IPS-18c (cell line): Measurements from ENCODE around the gene AMDHD2.
"Not testable (repeated sequence)": the region's sequence is repeated elsewhere in the genome, so short reads cannot be mapped to it uniquely, and the experiment has no call there.

ENCODE experiments used
- H3K4me3 ChIP-seq: 2 replicates; pipeline ENCODE4 v1.7.0; 2013; ENCODE audit warnings: low read depth, mild to moderate bottlenecking, low read length, moderate library complexity; ENCODE audit not compliant: insufficient read depth
- H3K9me3 ChIP-seq: one replicate; pipeline ENCODE4 v1.6.1; 2013; ENCODE audit warnings: mild to moderate bottlenecking, low read length, moderate library complexity; ENCODE audit not compliant: control insufficient read depth, insufficient read depth

The AMDHD2 gene

GRCh38 chr16:2537451-2538379 lies 17.5 kb downstream of the AMDHD2 start, which contains the start of gene PDPK1:
Gene PDPK1 (plus strand): TSS chr16:2538021. CDS start chr16:2538113, 92 bp downstream.
- H3K4me3 ChIP-seq, result peak within 1 kb of the TSS; percentile 59
- no peaks in the 10 kb centered on the region for H3K9me3 ChIP-seq

- not testable (repeated sequence) for H3K4me3 ChIP-seq, H3K9me3 ChIP-seq
These were observed 19.1 kb downstream of the AMDHD2 start for GRCh38 chr16:2539192-2539844.

GRCh38 chr16:2539845-2540458 lies 19.8 kb downstream of the AMDHD2 start:
- H3K4me3 ChIP-seq, H3K9me3 ChIP-seq: not testable (repeated sequence)

GRCh38 chr16:2540912-2541311 lies 20.7 kb downstream of the AMDHD2 start:
- H3K4me3 ChIP-seq, H3K9me3 ChIP-seq: not testable (repeated sequence)

GRCh38 chr16:2541409-2541808 lies 21.2 kb downstream of the AMDHD2 start:
- H3K9me3 ChIP-seq, H3K4me3 ChIP-seq: not testable (repeated sequence)

GRCh38 chr16:2543771-2544170 lies 23.6 kb downstream of the AMDHD2 start:
- H3K9me3 ChIP-seq, H3K4me3 ChIP-seq: not testable (repeated sequence)

- H3K9me3 ChIP-seq, H3K4me3 ChIP-seq: not testable (repeated sequence)
These were observed 30.2 kb downstream of the AMDHD2 start for GRCh38 chr16:2550283-2550878.

GRCh38 chr16:2551420-2551889 lies 31.3 kb downstream of the AMDHD2 start:
- not testable (repeated sequence) for H3K9me3 ChIP-seq, H3K4me3 ChIP-seq

- not testable (repeated sequence) for H3K4me3 ChIP-seq, H3K9me3 ChIP-seq
These were observed 34.7 kb downstream of the AMDHD2 start for GRCh38 chr16:2554709-2555425.

- not testable (repeated sequence) for H3K4me3 ChIP-seq, H3K9me3 ChIP-seq
These were observed 37.0 kb downstream of the AMDHD2 start for GRCh38 chr16:2557150-2557549.

- H3K4me3 ChIP-seq, H3K9me3 ChIP-seq: not testable (repeated sequence)
These were observed 40.1 kb downstream of the AMDHD2 start for GRCh38 chr16:2560131-2560797.

- H3K4me3 ChIP-seq, H3K9me3 ChIP-seq: not testable (repeated sequence)
These were observed 40.6 kb downstream of the AMDHD2 start for GRCh38 chr16:2560798-2561133.

GRCh38 chr16:2567506-2567905 lies 47.3 kb downstream of the AMDHD2 start:
- not testable (repeated sequence) for H3K4me3 ChIP-seq

GRCh38 chr16:2568573-2568972 lies 48.4 kb downstream of the AMDHD2 start:
- H3K9me3 ChIP-seq, H3K4me3 ChIP-seq: not testable (repeated sequence)

More at GRCh38 chr16:2567506-2567905, 47.3 kb downstream of the AMDHD2 start:
- not testable (repeated sequence) for H3K9me3 ChIP-seq

- not testable (repeated sequence) for H3K4me3 ChIP-seq, H3K9me3 ChIP-seq
These were observed 52.5 kb downstream of the AMDHD2 start for GRCh38 chr16:2572704-2573103.

GRCh38 chr16:2575839-2576238 lies 55.7 kb downstream of the AMDHD2 start:
- H3K9me3 ChIP-seq, H3K4me3 ChIP-seq: not testable (repeated sequence)

GRCh38 chr16:2577044-2577443 lies 56.9 kb downstream of the AMDHD2 start:
- not testable (repeated sequence) for H3K4me3 ChIP-seq, H3K9me3 ChIP-seq
